Measurements from ENCODE around the gene KIF6.

KIF6 gene

DNA sequence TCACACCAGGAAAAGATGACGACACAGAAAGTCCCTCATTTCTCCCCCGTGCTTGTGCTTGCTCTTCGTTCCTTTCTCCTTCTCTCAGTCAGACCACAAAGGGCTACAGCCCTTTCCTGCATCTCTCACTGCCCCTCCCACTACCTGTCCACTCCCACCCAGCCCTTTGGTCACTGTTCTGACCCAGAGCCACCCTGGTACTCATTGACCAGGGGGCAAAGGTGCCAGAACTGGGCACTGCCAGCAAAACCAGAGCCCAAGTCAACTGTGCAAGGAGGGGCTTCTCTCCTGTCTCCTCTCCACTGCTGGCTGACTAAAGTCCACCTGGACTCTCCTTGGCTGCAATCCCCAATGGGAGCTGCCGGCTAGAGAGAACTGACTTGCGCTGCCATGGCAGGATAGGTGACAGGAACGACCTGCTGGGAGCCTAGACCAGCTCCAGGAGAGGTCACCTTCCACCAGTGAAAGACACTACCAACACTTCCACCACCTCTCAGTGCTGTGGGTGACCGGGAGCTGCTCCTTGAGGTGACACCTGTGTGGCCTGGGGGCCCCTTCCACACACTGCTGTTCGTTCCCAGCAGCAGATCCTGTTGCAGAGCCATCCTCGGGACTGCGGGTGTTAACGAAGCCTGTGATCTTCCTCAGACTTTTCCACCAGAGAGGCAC is 443.8 kb downstream of the KIF6 start:
- no peak for DNase-seq (ENCODE audit: low read depth)

DNA sequence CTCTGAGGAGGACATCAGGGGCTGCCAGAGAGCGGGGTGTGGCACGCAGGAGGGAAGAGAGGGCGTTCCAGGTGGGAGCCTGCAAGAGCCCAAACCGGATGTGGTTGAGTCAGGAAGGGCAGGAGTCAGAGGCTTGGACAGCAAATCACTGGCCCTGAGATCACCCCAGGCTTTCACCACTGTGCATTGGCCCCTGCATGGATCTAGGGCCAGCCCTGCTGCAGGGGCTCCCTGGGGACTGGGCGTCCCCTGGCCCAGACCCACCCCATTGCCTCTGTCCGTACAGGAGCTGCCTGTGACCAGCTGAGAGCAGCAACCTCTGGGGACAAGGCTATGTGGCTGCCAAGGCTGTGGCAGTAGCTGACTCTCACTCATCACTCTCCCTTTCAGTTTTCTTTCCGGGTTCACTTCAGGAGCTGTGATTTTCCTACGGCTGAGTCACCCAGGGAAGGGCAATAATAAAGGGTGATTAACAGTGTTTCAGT is 444.9 kb downstream of the KIF6 start:
- no peak for DNase-seq (ENCODE audit: low read depth)
